Natural killer cell treated with Interleukin-12 subunit alpha and Interleukin-12 subunit beta and Interleukin-15 and Interleukin-18, amount 100 ng/mL, for 72 hours (primary cell): ENCODE results near the gene INSL4. TPM values are rescaled to one million over a fixed set of nuclear protein-coding genes. Genes with fewer than 3 reads are reported as not detected.
A peak's percentile ranks its signal among the peaks of the same experiment; 100 is the strongest.

Experiments
- ATAC-seq, 2 donors: fragments of 150-1000 bp; cut with Tn5 transposase in 1 of 2; sonication (Bioruptor Pico), chemical (Tn5 transposase) in 1 of 2; 2 replicates each; pipeline ENCODE4 v1.10.0; 2021
- DNase-seq: peaks from one replicate; pipeline ENCODE4 v3.0.0; 2022; ENCODE audit warnings: low spot score
- H3K27ac Mint-ChIP-seq, 2 donors: 1 replicate in 1 of 2; 2 replicates in 1 of 2; pipeline ENCODE4 v1.8.0; 2022; ENCODE audit warnings: mixed read lengths in 2 of 2, mild to moderate bottlenecking in 1 of 2, moderate library complexity in 1 of 2
- H3K27me3 Mint-ChIP-seq, 2 donors: 1 replicate in 1 of 2; 2 replicates in 1 of 2; pipeline ENCODE4 v1.8.0; 2022; ENCODE audit warnings: mixed read lengths in 2 of 2
- H3K36me3 Mint-ChIP-seq: one replicate; pipeline ENCODE4 v1.8.0; 2022; ENCODE audit warnings: mixed read lengths
- H3K4me1 Mint-ChIP-seq, 2 donors: 1 replicate in 1 of 2; 2 replicates in 1 of 2; pipeline ENCODE4 v1.8.0; 2022; ENCODE audit warnings: low read depth in 2 of 2, mixed read lengths in 2 of 2, mild to moderate bottlenecking in 1 of 2
- H3K4me3 Mint-ChIP-seq: one replicate; pipeline ENCODE4 v1.8.0; 2022; ENCODE audit warnings: mixed read lengths
- H3K9me3 Mint-ChIP-seq: 2 replicates; pipeline ENCODE4 v1.8.0; 2022; ENCODE audit warnings: mixed read lengths
- total RNA-seq, 2 donors: library from RNA; stranded (reverse); gene quantifications; one replicate each; pipeline ENCODE4 v1.2.3, GENCODE V29; 2022

INSL4 gene
- not detected for total RNA-seq

DNA sequence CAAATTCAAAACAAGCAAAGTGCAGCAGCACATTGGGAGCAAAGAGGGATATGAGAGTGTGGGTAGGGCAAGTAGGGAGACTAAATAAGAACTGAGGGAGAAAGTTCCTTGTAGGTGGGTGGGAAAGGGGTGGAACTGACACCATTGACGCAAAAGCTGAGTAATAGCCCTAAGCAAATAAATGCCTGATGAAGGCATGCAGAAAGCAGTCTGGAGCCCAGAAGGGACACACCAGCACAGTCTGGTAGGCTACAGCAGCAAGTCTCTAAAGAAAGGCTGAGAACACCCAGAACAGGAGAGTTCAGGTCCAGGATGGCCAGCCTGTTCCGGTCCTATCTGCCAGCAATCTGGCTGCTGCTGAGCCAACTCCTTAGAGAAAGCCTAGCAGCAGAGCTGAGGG, at the start of gene INSL4:
TSS of gene INSL4 (plus strand) at position 208 of the 400 bp plus-strand sequence. CDS start at position 313, 105 bp downstream.
- no peak for ATAC-seq

DNA sequence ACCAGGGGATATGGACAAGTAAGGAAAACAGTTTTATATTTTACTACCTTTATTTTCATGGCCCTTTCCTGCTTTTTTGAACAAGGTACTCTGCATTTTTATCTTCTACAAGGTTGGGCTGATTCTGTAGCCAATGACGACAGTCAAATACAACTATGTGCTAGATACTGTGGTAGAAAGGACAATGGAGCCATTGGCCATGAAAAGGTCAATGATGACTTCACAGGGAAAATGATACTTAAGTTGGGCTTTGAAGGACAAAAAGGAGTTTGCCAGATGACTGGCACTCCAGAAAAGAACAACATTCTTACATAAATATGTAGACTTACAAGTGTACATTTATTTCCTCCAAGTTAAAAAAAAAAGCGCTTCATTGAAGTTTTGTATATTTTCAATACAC, 46.4 kb upstream of the INSL4 start:
- DNase-seq (no peak), ATAC-seq (no peak)
- Mint-ChIP-seq H3K27ac (no peak overlapping the region), H3K9me3 (no peaks in the 10 kb centered on the region), H3K4me1 (peaks cover under 1 to 9% of the 10 kb centered on the region in 2 donors), H3K27me3 (peaks cover 7 to 10% of the 10 kb centered on the region in 2 donors), H3K36me3 (no peaks in the 10 kb centered on the region), H3K4me3 (no peak overlapping the region)

More for the DNA sequence above, at the start of gene INSL4:
- H3K27me3 Mint-ChIP-seq = peaks cover 31 to 43% of the 10 kb centered on the region in 2 donors
- no peak within 1 kb of the TSS for H3K27ac Mint-ChIP-seq
- no peaks in the 10 kb centered on the region for H3K4me1 Mint-ChIP-seq
- no peak for DNase-seq
- H3K36me3 Mint-ChIP-seq = no peaks in the 10 kb centered on the region
- no peak within 1 kb of the TSS for H3K4me3 Mint-ChIP-seq
- no peaks in the 10 kb centered on the region for H3K9me3 Mint-ChIP-seq

DNA sequence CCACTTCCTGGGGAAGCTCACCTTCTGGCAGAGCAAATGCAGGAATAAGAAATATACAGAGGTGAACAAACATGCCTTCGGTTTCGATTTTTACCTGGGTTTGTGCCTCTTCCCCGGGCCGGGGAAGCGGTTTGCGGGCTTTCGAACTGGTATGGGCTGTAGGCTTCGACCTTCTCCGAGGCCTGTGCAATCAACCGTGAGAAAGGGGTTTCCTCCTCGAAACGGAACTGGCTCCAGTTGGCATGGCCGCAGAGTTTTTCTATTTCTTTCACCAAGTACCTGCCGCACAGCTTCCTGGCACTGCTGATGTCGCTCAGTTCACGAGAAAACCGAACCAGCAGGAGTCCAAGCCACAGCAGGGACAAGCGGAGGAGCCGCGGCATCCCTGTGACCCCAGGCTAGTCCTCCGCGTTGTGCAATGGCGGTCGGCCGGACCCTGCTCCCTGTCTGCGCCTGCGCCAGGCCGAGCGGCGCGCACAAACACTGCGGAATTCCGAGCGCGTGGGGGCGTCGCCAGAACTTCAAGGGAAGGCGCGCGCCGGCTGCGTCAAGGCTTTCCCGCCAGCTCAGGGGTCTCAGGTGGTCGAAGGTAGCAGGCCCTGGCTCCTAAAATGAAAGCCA, 45.9 kb upstream of the INSL4 start, which contains the start of gene INSL6:
TSS of gene INSL6 (minus strand) at position 420 of the 621 bp plus-strand sequence. CDS start at position 383, 37 bp downstream.
- H3K4me3 Mint-ChIP-seq = no peak within 1 kb of the TSS
- H3K27me3 Mint-ChIP-seq = peaks cover 7 to 12% of the 10 kb centered on the region in 2 donors
- peaks cover 0 to 9% of the 10 kb centered on the region in 2 donors for H3K4me1 Mint-ChIP-seq
- H3K27ac Mint-ChIP-seq = no peak within 1 kb of the TSS
- H3K9me3 Mint-ChIP-seq = no peaks in the 10 kb centered on the region
- DNase-seq (no peak), ATAC-seq (no peak)
- no peaks in the 10 kb centered on the region for H3K36me3 Mint-ChIP-seq

DNA sequence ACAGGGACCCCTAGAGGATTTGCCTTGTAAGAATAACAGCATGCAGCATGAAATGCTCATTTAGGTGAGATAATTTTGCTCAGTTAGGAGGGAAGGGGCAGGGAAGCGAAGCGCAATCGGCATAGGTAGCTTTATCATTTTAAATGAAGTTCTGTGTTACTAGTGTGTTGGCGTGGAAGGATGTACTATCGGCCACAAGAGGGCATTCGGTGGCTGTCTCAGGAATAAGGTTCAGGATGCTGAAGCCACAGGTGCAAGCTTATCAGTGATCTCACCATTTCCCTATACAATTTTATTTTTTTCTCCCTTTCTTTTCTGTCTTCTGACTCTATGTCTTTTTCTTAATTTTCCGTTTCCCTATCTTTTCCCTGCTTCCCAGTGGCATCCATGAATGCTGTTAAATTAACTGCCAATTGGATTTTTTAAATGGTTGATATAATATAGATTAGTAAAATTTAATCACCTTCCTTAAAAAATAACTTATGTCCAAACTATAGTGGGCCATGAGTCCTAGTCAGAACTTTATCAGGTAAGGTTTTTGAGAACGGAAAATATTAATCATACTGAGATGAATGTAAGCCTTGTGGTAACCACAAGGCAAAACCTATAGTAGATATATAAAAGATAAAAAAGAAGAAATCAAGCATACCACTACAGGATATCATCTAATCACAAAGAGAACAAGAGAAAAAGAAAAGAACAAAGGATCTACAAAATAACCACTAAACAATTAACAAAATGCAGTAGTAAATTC, 44.6 kb upstream of the INSL4 start:
- DNase-seq (peak; percentile 64), ATAC-seq (peak; percentile 67 to 77)
- H3K27me3 Mint-ChIP-seq = peaks cover 11 to 12% of the 10 kb centered on the region in 2 donors
- H3K4me3 Mint-ChIP-seq = no peak overlapping the region
- peaks cover 0 to 9% of the 10 kb centered on the region in 2 donors for H3K4me1 Mint-ChIP-seq
- no peaks in the 10 kb centered on the region for H3K36me3 Mint-ChIP-seq
- no peak overlapping the region for H3K27ac Mint-ChIP-seq
- H3K9me3 Mint-ChIP-seq = no peaks in the 10 kb centered on the region

DNA sequence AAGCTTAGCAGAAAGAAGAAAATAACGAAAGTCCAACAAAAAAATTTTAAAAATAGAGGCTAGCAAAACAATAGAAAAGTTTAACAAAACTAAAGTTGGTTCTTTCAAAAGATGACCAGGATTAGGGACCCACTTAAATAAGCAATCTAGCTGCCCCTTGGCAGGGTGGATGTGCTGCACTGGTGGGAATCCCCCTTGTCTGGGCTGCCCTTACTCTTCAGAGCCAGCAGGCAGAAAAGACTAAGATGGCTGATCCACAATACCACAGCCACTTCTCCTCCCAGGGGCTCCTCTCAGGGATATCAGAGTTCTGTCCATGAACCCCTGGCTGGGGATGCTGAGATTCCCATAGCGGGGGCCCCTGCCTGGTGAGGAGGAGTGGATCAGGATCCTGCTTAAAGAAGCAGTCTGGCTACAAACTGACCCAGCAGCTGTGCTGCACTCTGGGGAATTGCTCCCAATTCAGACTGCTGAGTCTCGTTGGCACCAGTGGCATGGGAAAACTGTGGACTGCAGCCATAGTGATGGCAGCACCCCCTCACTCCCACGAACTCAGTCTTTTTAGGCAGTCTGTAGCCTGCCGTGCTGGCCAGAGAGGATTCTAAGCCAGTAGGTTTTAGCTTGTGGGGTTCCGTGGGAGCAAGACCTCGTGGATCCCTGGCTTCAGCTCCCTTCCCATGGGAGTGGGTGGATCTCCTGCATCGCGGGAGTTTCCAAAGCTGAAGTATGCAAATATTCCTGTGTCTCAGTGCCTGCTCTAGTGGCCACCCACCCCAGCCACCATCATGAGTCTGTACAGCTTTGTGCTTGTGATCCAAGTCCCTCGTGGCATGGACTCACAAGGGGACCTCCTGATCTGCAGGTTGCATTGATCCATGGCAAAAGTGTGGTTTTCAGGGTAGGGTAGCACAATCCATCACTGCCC, 42.9 kb upstream of the INSL4 start:
- Mint-ChIP-seq H3K27ac (no peak overlapping the region), H3K9me3 (no peaks in the 10 kb centered on the region), H3K4me3 (no peak overlapping the region), H3K27me3 (peaks cover 12 to 13% of the 10 kb centered on the region in 2 donors), H3K36me3 (no peaks in the 10 kb centered on the region), H3K4me1 (peaks cover 0 to 9% of the 10 kb centered on the region in 2 donors)
- ATAC-seq (no peak), DNase-seq (no peak)

DNA sequence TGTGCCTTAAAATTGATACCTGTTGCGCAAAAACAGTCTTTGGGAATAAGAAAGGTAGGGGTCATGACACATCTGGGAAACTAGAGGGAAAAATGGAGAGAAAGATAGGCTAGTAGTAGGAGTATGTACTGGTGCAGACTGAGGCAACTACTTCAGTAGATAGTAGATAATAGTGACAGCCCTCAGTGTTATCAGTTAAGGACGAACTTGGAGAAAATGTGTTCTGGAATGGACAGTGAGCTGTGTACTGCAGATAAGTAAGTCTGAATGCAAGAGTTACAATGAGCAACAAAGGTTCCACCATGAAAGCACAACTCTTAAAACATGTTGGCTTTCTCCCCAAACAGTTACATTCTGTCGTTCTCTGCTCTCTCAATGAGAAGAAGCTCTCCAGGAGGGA, 39.2 kb upstream of the INSL4 start:
- no peaks in the 10 kb centered on the region for H3K4me1 Mint-ChIP-seq
- H3K4me3 Mint-ChIP-seq = no peak overlapping the region
- H3K36me3 Mint-ChIP-seq = no peaks in the 10 kb centered on the region
- DNase-seq (no peak), ATAC-seq (no peak)
- no peak overlapping the region for H3K27ac Mint-ChIP-seq
- no peaks in the 10 kb centered on the region for H3K9me3 Mint-ChIP-seq
- peaks cover 27 to 30% of the 10 kb centered on the region in 2 donors for H3K27me3 Mint-ChIP-seq

DNA sequence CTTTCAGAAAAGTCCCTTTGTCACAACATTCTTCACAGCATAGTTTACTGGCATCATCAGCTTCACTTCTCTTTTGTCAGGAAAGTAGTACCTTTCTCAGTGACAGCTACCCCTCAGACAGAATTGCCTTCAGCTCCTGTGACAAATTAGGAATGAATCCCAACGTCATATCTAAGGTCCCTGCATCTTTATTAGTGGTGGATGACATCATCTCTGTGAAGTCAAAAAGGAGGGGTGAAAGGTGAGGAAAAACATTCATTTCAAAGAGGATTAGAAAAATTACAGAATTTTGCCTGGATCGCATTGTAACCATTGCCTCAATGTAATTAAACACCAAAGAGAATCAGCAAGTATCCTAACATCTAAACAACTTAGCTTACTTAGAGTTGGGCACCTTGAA, 37.9 kb upstream of the INSL4 start:
- H3K27me3 Mint-ChIP-seq = peaks cover 27 to 34% of the 10 kb centered on the region in 2 donors
- ATAC-seq = no peak
- H3K4me1 Mint-ChIP-seq = no peaks in the 10 kb centered on the region
- H3K4me3 Mint-ChIP-seq = no peak overlapping the region
- H3K36me3 Mint-ChIP-seq = no peaks in the 10 kb centered on the region
- no peak overlapping the region for H3K27ac Mint-ChIP-seq
- H3K9me3 Mint-ChIP-seq = no peaks in the 10 kb centered on the region
- no peak for DNase-seq

DNA sequence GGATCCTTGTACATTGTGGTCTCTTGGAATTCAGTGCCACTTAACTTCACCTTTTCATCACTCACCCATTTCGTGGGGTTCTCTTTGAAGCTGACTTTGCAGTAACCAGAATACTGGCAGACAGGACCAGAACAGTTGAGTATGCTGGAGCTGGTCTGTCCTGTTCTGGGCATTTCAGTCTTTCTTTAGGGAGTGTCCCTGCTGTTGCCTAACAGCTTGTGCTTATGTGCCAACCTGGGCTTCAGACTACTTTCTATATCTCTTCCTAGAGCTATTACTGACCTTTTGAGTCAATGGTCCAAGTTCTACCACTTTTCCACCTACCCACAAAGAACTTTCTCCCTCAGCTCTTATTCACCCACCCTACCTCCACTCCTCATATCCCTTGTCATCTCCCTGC, 35.8 kb upstream of the INSL4 start:
- Mint-ChIP-seq H3K9me3 (no peaks in the 10 kb centered on the region), H3K4me1 (no peaks in the 10 kb centered on the region), H3K4me3 (no peak overlapping the region), H3K27me3 (peaks cover 23 to 30% of the 10 kb centered on the region in 2 donors), H3K27ac (no peak overlapping the region), H3K36me3 (no peaks in the 10 kb centered on the region)
- DNase-seq = no peak
- ATAC-seq = no peak

DNA sequence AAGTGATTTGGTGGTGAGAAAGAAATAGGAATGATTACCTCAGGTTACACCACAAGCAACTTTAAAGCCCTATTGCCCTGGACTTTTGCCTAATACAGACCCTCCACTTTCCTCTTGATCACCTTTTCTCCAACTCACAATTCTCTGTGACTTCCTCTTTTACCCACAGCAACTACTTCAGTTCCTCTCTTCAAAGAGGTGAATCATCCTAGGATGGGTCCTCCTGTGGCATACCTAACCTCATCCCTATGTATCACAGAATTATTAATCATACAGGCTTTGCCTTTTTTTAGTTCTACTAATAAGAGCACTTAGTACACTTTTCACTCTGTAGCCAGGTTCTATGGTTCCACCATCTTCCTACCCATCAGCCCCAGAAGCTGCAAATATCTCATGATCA, 26.1 kb upstream of the INSL4 start:
- ATAC-seq (no peak), DNase-seq (no peak)
- Mint-ChIP-seq H3K36me3 (no peaks in the 10 kb centered on the region), H3K27ac (no peak overlapping the region), H3K9me3 (no peaks in the 10 kb centered on the region), H3K4me1 (no peaks in the 10 kb centered on the region), H3K27me3 (peaks cover 26 to 38% of the 10 kb centered on the region in 2 donors), H3K4me3 (no peak overlapping the region)

DNA sequence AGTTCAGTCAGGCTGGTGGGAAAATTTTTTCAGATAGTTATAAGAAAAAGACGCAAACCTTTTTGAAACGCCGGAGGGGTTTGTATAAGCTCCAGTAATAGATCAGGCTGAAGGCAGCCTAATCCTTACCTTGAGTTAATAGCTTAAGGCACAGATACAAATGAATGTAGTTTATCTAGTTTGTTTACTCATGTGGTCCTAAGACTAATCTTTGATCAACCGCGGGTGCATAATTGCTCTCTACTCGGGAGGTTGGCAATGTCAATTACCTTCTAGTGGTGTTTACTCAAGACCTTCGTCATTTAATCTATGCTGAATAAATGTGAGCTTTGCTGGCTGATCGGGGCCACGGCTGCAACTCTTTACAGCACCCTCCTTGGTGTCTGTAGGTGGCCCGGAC, 665 bp upstream of the INSL4 start:
- H3K9me3 Mint-ChIP-seq = no peaks in the 10 kb centered on the region
- DNase-seq (no peak), ATAC-seq (no peak)
- H3K4me1 Mint-ChIP-seq = no peaks in the 10 kb centered on the region
- peaks cover 36 to 50% of the 10 kb centered on the region in 2 donors for H3K27me3 Mint-ChIP-seq
- no peak overlapping the region for H3K27ac Mint-ChIP-seq
- H3K4me3 Mint-ChIP-seq = no peak overlapping the region
- H3K36me3 Mint-ChIP-seq = no peaks in the 10 kb centered on the region

DNA sequence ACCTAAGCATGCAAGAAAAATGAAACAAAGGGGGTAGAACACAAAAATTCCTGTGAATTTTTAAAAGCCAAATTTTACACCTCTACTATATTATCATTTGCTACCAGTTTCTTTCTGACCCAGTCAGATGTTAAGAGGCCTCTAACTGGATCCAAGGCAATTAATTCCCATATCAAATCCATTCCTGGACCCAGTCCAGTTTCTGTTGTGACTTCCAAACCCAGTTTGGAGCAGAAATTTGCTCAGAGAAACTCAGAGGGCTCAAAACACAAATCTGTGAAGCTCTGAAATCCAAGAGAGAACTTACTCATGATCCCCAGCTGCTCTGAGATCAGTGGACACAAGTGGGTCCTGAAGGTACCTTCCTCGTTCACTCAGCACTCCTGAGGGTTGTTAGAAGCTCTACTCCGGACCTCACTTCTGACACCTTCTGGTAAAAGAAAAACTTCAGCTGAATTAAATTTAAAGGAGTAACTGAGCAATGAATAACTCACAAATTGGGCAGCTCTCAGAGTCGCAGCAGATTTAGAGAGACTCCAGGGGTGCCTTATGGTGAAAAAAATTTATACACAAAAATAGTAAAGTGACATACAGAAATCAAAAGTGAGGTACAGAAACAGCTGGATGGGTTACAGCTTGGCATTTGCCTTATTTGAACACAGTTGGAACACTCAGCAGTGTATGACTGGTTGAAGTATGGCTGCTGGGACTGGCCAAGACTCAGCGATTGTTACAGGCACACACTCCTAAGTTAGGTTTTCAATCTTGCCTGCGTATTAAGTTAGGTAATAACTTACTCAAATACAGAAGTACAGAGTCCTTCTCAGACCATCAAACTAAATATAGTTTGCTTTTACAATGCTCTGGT, 32.4 kb downstream of the INSL4 start:
- H3K36me3 Mint-ChIP-seq = no peaks in the 10 kb centered on the region
- H3K27ac Mint-ChIP-seq = no peak overlapping the region
- no peak overlapping the region for H3K4me3 Mint-ChIP-seq
- ATAC-seq = no peak
- no peak for DNase-seq
- no peaks in the 10 kb centered on the region for H3K9me3 Mint-ChIP-seq
- H3K4me1 Mint-ChIP-seq = no peaks in the 10 kb centered on the region
- no peaks in the 10 kb centered on the region for H3K27me3 Mint-ChIP-seq

DNA sequence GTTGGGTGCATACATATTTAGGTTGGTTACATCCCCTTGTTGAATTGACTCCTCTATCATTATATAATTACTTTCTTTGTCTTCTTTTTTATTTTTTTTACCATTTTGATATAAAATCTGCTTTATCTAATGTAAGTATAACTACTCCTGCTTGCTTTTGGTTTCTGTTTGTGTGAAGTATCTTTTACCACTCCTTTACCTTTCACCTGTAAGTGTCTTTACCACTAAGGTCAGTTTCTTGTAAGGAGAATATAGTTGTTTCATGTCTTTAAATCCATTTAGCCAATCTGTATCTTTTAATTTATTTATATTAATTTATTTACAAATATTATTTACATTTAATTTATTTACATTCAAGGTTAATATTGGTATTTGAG, 33.0 kb downstream of the INSL4 start:
- no peak overlapping the region for H3K4me3 Mint-ChIP-seq
- no peaks in the 10 kb centered on the region for H3K4me1 Mint-ChIP-seq
- no peaks in the 10 kb centered on the region for H3K27me3 Mint-ChIP-seq
- H3K9me3 Mint-ChIP-seq = no peaks in the 10 kb centered on the region
- ATAC-seq (no peak), DNase-seq (no peak)
- H3K36me3 Mint-ChIP-seq = no peaks in the 10 kb centered on the region
- no peak overlapping the region for H3K27ac Mint-ChIP-seq

DNA sequence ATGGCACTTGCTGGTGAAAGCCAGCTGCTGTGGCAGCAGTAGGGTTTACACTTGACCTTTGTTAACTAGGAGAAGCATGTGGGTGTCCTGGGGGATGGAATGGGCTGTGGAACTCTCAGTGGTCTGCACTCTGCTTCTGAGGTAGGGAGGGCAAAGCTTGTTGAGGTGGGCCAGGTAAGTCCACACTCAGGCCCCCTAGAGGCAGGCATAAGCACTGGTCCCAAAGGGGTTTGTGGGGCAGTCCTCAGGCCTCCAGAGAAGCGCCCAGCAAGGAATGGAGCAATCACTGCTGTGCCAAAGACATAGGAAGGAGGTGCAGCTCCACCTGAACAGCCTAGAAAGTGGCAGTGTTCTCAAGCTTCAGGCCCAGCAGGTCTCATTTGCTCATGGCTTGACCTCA, 34.7 kb downstream of the INSL4 start:
- Mint-ChIP-seq H3K27ac (no peak overlapping the region), H3K27me3 (no peaks in the 10 kb centered on the region), H3K36me3 (no peaks in the 10 kb centered on the region), H3K4me1 (no peaks in the 10 kb centered on the region), H3K4me3 (no peak overlapping the region), H3K9me3 (no peaks in the 10 kb centered on the region)
- ATAC-seq (no peak), DNase-seq (no peak)
